GM19372 (cell line): Measurements from ENCODE around the gene POLN.

Source experiments
- ATAC-seq: cut with Tn5 transposase; IDR thresholded peaks from one replicate; pipeline ENCODE4 v1.9.1; 2021; ENCODE audit warnings: mild to moderate bottlenecking, low read depth, moderate library complexity; ENCODE audit not compliant: unreplicated experiment

POLN gene

DNA sequence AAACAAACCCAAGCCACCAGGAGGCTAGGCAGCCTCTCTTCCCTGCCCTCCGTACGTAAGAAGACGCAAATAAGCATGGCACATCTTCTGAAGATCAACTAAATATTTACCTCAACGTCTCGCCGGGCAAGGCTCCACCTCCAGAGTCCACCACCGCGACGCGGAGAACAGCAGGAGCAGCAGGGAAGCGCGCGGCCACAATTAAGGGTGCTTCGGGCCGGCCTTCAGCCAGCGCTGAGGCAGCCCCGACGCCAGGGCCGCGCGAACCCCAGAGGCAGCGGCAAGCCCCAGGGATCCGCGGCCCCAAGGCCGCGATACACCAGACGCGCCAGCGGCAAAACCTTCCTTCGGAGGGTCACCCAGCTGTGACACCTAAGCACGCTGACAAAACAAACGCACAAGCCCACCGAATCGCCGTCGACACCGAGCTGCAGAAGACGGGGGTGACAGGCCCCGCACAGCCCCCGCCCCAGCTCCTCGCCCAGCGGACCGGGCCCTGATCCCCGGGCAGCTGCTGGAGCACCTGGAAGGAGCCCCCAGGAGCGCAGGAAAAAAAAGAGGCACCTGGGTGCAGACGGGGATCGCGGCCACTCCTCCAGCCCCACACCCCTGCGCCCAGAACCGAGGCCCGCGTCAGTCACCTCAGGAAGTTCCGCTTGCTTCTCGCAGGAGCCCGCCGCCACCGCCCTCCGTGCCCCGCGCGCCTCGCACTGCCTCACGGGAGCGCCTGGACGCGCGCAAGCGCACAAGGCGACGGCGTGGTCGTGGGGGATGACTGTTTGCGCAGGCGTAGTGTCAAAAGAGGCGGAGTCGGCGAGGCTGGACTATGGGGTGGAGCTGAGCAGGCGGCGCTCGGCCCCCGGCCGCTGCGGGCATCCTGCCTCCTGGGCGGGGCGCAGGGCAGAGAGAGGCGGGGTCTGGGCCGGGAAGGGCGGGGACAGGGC, at the start of gene POLN, which contains the start of gene HAUS3:
TSS of gene POLN (minus strand) at position 712 of the 944 bp plus-strand sequence. CDS start 12,890 bp downstream, outside the sequence.
TSS of gene HAUS3 (minus strand) at position 712 of the 944 bp plus-strand sequence. CDS start 1,175 bp downstream, outside the sequence.
- ATAC-seq, result peak; percentile 89

DNA sequence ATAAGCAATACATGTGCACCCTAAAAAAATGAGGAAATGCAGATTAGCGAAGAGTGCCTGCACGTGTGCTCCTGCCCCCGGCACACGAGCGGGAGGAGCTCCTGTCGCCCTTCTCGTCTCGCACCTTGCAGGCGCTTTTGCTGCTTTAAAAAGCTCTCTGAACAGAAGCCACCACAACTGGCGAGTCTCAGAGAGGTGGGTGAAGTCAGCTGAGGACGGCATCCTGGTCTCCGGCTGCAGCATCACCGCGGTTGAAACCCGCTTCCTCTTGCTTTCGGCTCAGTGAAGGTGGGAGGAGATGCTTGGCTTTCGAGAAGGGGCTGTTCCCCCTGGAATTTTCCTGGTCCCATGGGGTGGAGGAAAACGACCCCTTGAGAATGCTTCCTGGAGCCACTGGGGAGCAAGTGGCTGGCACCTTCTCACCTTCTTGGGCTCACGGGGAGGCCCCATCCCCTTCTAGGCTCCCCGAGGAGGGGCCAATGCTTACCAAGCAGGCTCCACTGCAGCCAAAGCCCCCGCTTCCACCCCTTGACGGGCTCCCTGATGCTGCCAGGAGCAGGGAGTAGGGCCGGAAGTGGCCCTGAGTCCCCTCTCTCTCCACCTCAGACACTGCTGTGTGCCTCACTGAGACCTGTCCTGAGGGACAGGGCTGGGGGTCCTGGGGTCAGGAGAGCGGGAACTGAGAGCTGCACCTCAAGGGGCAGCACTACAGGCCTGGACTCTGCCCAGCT, 49.2 kb upstream of the POLN start:
- no peak for ATAC-seq

GRCh38 chr4:2290488-2290887, 48.6 kb upstream of the POLN start:
- ATAC-seq, result no peak

GRCh38 chr4:2289955-2290333, 48.0 kb upstream of the POLN start:
- ATAC-seq, result no peak

DNA sequence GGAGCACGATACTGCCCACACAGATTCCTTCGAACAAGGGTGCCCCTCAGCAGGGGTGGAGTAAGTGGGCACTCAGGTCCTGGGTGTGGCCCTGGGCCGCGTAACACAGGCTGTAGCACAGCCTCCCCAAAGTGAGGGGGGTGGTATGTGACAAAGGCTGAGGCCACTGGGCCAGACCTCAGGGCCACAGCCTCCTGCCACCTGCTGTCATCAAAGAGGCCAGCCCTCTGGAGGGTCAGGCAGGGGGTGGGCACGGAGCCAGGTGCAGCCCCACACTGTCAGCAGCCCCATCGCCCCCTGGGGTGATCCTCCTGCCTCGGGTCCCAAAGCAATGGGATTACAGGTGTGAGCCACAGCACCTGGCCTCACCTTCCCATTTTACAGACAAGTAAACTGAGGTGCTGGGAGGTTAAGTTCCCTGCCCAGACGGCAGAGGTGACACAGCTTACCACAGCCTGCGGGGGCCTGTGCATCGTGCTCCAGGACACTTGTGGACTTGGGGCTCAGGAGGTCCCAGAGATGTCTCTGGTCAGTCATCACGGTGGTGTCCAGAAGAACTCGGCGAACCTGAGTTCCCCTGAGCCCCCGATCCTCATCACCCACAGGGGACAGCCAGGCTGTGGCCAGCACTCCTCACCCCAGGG, 47.5 kb upstream of the POLN start:
- no peak for ATAC-seq

GRCh38 chr4:2288051-2288541, 46.2 kb upstream of the POLN start:
- no peak for ATAC-seq

- ATAC-seq, result no peak
These were observed 45.6 kb upstream of the POLN start for GRCh38 chr4:2287594-2287915.

- no peak for ATAC-seq
These were observed 45.1 kb upstream of the POLN start for GRCh38 chr4:2286904-2287593.

GRCh38 chr4:2285613-2286381, 43.9 kb upstream of the POLN start:
- ATAC-seq, result no peak

DNA sequence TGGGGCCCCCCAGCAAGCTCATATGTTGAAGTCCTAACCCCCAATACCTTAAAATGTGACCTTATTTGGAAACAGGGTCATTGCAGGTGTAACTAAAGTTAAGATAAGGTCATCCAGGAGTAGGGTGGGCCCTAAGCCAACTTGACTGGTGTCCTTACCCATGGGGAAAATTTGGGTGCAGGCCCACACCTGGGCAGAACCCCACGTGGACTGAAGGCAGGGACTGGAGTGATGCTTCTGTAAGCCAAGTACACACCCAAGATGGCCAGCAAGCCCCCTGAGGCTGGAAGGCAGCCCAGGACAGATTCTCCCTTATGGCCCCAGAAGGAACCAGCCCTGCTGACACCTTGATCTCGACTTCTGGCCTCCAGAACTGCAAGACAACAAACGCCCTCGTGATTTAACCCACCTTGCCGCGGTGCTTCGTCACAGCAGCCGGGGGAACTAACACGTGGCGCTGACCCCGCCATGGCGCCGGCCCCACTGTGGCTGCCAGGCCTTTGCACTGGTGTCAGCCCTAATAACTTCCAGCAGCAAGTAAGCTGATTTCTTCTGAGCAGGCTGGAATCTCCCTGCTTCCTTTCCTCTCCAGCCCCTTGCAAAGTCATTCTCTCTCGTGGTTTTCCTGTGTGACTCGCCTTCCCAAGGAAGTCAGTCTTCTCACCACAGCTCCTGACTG, 43.2 kb upstream of the POLN start:
- ATAC-seq, result no peak

DNA sequence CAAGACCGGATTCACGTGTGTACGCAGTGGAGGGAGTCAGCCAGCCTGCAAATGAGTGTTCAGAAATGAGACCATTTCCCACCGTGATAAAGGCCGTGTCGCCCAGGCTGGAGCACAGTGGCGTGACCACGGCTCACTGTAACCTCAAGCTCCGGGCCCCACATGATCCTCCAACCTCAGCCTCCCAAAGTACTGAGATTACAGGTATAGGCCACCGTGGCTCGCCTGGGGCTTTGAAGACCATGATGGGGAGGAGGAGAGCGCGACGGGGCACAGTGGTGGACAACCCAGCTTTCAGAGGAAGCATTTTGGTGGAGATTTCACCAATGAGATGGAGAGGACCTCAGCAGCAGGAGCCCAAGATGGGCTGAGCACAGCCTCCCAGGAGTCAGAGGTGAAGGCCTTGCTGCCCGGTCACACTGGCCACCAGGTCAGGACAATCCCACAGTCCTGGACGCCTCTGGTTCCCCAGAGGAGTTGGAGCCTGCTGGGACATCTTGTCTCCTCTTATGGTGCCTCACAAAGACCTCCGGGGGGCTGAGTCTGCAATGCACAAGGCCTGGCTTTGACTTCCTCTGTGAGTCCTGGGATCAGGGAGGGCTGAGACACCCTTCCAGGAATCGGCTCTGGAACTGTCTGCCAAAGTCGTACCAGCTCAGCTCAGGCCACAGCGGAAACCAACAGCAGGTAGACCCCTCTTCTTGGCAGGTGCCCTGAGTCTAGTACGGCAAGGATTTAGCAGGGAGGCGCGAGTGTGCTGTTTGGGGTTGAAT, 42.4 kb upstream of the POLN start:
- ATAC-seq, result no peak

- ATAC-seq, result no peak
These were observed 41.3 kb upstream of the POLN start for GRCh38 chr4:2283199-2283711.

GRCh38 chr4:2281575-2282343, 39.8 kb upstream of the POLN start:
- no peak for ATAC-seq

DNA sequence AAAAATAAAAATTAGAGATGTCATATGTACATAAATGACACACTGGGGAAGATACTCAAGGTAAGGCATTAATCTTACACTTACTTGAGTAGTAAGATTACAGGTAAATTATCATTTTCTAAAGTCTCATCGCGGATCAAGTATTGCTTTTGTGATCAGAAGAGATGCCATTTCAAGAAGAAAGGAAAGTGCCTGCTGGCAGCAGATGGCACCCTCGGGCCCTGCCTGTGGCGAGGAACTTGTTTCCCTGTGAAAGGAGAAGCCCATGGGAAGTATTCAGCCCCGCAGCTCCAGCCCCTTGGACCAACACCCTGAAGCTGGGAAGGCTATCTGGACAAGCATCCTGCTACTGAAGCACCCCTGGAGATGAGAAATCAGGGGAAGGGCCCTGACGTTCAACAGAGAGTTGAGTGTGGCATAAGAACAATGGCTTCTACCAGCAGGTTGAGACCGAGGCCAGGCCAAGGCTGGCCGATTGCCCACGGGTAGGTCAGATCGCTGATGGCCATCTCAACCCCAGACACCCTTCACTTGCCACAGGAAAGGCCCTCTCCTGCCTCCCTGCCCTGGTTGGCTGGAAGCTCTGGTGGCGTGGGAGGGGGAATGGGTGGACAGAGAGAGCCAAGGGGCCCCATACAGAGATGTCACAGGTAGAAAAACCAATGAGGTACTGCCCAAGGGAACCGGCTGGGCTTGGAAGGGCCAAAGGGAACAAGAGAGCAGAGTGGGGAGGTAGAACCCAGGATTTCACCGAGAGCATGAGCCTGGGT, 38.8 kb upstream of the POLN start:
- ATAC-seq, result no peak

- no peak for ATAC-seq
These were observed 36.0 kb upstream of the POLN start for GRCh38 chr4:2277956-2278355.

GRCh38 chr4:2276581-2277325, 34.8 kb upstream of the POLN start:
- no peak for ATAC-seq
